ENCODE data around the gene RHOBTB3. TPM values are rescaled to one million over a fixed set of nuclear protein-coding genes. Genes with fewer than 3 reads are reported as not detected.

RHOBTB3 gene
- total and polyA plus RNA-seq, 2 donors (not counting 3 experiments of a cell fraction or from before 2014, with no cell fraction given) = 44.1 to 52.1 TPM

DNA sequence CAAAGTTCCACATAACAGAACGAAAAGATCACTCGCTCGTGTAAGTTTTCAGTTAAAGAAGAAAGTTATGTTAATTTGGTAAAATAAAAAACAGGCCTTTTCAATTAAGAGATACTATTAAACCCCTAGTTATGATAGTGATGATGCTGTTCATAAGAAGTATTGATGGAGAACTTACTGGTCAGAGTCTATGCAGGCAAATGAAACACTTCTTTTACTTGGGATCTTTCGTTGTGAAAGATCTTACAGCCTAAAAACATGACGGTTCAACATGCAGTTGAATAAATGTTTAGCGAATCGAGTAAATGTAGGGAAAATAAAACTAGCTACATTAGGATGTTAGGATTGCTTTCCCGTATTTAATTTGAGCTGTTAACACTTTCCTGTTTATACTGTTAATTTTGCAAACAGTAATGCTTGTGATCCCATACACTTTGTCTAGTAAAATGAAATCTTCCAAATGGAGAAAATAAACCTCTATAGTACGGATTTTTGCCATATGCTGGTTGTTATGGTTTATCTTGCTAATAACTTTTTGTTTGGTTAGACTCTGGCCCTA is 2.0 kb downstream of the RHOBTB3 start:
- no peaks in the 10 kb centered on the region for H3K9me1 ChIP-seq (replicated peaks; ENCODE audit: control insufficient read depth, extremely low read depth, insufficient read depth, low read length)
- BruUV-seq (replicated peaks) = no TSS peak
- H3K4me1 ChIP-seq (ENCODE audit: control insufficient read depth, extremely low read depth, insufficient read depth, low read length) = peaks cover 63% of the 10 kb centered on the region
- H2AFZ ChIP-seq (ENCODE audit: low read depth, low read length) = no peak overlapping the region
- no peak overlapping the region for H3K9ac ChIP-seq (replicated peaks; ENCODE audit: extremely low read depth, insufficient read depth, low read length)
- H3K36me3 ChIP-seq (ENCODE audit: control insufficient read depth in 2 of 2, extremely low read depth in 1 of 2, insufficient read depth in 2 of 2, low read length in 2 of 2) = no peaks in the 10 kb centered on the region
- H3K4me3 ChIP-seq (replicated peaks in 1 of 3; ENCODE audit: insufficient read depth in 1 of 3, low read depth in 1 of 3, low read length in 3 of 3) = no peak overlapping the region
- DNase-seq (ENCODE audit: low read depth, low spot score) = no peak
- POLR2A ChIA-PET = no interaction called here
- intact Hi-C loops (cut with micrococcal nuclease) = loop anchor here (5.0 kb wide), 4 partner anchors 89 to 229 kb away; partner anchors contain the start of genes ARSK, ELL2 and GLRX
- no peak for FAIRE-seq
- H3K79me2 ChIP-seq (ENCODE audit: control insufficient read depth, insufficient read depth, low read length) = peaks cover 10% of the 10 kb centered on the region
- peak overlapping the region; percentile 85 for H3K4me2 ChIP-seq (ENCODE audit: insufficient read depth, low read length)
- dilution Hi-C loops (cut with MboI; ENCODE audit: extremely low pct_ligation_motif_present, low sequenced_read_pairs) = no loop called here
- H4K20me1 ChIP-seq (replicated peaks; ENCODE audit: control insufficient read depth, extremely low read depth, insufficient read depth, low read length) = no peaks in the 10 kb centered on the region
- CTCF ChIA-PET = interaction anchor here (1.3 kb wide), 1 partner anchor 48 kb away, joined by 6 read pairs; no protein-coding TSS in a partner anchor
- H3K27me3 ChIP-seq (ENCODE audit: control insufficient read depth in 2 of 2, insufficient read depth in 2 of 2, low read length in 2 of 2) = no peaks in the 10 kb centered on the region
- no peaks in the 10 kb centered on the region for H3K9me3 ChIP-seq (replicated peaks; ENCODE audit: control insufficient read depth, insufficient read depth, low read length)
- TF ChIP-seq POLR2A (IDR thresholded peaks at IDR 0.05; ENCODE audit: low read depth, low read length) (no peak), MYC (IDR thresholded peaks at IDR 0.05; ENCODE audit: low read depth, low read length) (no peak), FOS (IDR thresholded peaks at IDR 0.05; ENCODE audit: borderline replicate concordance, insufficient read depth, low read length) (no peak), EZH2 (IDR thresholded peaks at IDR 0.05; ENCODE audit: borderline replicate concordance, low read depth, low read length, severe bottlenecking) (no peak), POLR2AphosphoS5 (IDR thresholded peaks at IDR 0.05; ENCODE audit: insufficient read depth, low read depth, low read length) (no peak), GATA2 (IDR thresholded peaks at IDR 0.05; ENCODE audit: insufficient read depth, insufficient read length, low read depth, low read length) (no peak), JUN (IDR thresholded peaks at IDR 0.05; ENCODE audit: borderline replicate concordance, insufficient read depth, insufficient read length, low read depth) (no peak)
- TF ChIP-seq, protein P1, sequence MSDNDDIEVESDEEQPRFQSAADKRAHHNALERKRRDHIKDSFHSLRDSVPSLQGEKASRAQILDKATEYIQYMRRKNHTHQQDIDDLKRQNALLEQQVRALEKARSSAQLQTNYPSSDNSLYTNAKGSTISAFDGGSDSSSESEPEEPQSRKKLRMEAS (IDR thresholded peaks at IDR 0.05; ENCODE audit: insufficient read depth, insufficient read length) = no peak
- TF ChIP-seq, protein P2, sequence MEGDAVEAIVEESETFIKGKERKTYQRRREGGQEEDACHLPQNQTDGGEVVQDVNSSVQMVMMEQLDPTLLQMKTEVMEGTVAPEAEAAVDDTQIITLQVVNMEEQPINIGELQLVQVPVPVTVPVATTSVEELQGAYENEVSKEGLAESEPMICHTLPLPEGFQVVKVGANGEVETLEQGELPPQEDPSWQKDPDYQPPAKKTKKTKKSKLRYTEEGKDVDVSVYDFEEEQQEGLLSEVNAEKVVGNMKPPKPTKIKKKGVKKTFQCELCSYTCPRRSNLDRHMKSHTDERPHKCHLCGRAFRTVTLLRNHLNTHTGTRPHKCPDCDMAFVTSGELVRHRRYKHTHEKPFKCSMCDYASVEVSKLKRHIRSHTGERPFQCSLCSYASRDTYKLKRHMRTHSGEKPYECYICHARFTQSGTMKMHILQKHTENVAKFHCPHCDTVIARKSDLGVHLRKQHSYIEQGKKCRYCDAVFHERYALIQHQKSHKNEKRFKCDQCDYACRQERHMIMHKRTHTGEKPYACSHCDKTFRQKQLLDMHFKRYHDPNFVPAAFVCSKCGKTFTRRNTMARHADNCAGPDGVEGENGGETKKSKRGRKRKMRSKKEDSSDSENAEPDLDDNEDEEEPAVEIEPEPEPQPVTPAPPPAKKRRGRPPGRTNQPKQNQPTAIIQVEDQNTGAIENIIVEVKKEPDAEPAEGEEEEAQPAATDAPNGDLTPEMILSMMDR (IDR thresholded peaks at IDR 0.05; ENCODE audit: extremely low read depth in 1 of 2, insufficient read depth in 1 of 2, low read depth in 1 of 2, low read length in 2 of 2) = no peak
- H3K27ac ChIP-seq (ENCODE audit: insufficient read depth, low read depth, low read length) = no peak overlapping the region

Data from endothelial cell of umbilical vein (primary cell).